ENCODE results near the gene LRFN4. TPM values are rescaled to one million over a fixed set of nuclear protein-coding genes. Genes with fewer than 3 reads are reported as not detected.

LRFN4 gene
- total RNA-seq, 1 experiment from 2014 or later: 70.3 TPM

GRCh38 chr11:66834943-66835342 lies 21.9 kb upstream of the LRFN4 start (continued):
- TF ChIP-seq ATF6 (CRISPR knock-in tag; IDR thresholded peaks at IDR 0.05): no peak
- no peak for TF ChIP-seq ZNF512 (CRISPR knock-in tag; IDR thresholded peaks at IDR 0.05; ENCODE audit: borderline replicate concordance)
- no peak for TF ChIP-seq JAZF1 (CRISPR knock-in tag; IDR thresholded peaks at IDR 0.05)
- TF ChIP-seq MXD4 (CRISPR knock-in tag; IDR thresholded peaks at IDR 0.05; ENCODE audit: borderline replicate concordance): no peak
- TF ChIP-seq PRDM15 (CRISPR knock-in tag; IDR thresholded peaks at IDR 0.05): no peak
- TF ChIP-seq TEAD4 (CRISPR knock-in tag; IDR thresholded peaks at IDR 0.05): no peak
- TF ChIP-seq AR (CRISPR knock-in tag; IDR thresholded peaks at IDR 0.05): no peak
- TF ChIP-seq IRF1 (CRISPR knock-in tag; IDR thresholded peaks at IDR 0.05): no peak
- TF ChIP-seq CREM (CRISPR knock-in tag; IDR thresholded peaks at IDR 0.05): no peak

GRCh38 chr11:66835768-66836405 lies 21.0 kb upstream of the LRFN4 start:
- POLR2A ChIA-PET: no interaction called here
- H3K27ac Mint-ChIP-seq: no peak overlapping the region
- no peak for ATAC-seq

More at GRCh38 chr11:66835768-66836405, 21.0 kb upstream of the LRFN4 start:
- Mint-ChIP-seq H3K27me3 (ENCODE audit: low read depth) (no peaks in the 10 kb centered on the region), H3K4me1 (peaks cover 2% of the 10 kb centered on the region), H3K4me3 (no peak overlapping the region), H3K9me3 (no peaks in the 10 kb centered on the region), H3K36me3 (peaks cover 6% of the 10 kb centered on the region; the same call in 1 of the 2 replicates)
- peak; percentile 81; the same call in 1 of the 2 replicates for TF ChIP-seq ZNF121 (CRISPR knock-in tag; IDR thresholded peaks at IDR 0.05)
- TF ChIP-seq GABPB1 (CRISPR knock-in tag; IDR thresholded peaks at IDR 0.05): no peak
- CTCF ChIA-PET: interaction anchor here (0.8 kb wide), 1 partner anchor 186 kb away, joined by 3 read pairs; no protein-coding TSS in a partner anchor
- no peak for DNase-seq (ENCODE audit: low spot score)

Data from WTC11 (cell line).